ENCODE measurements around the gene SYNPO2.

DNA sequence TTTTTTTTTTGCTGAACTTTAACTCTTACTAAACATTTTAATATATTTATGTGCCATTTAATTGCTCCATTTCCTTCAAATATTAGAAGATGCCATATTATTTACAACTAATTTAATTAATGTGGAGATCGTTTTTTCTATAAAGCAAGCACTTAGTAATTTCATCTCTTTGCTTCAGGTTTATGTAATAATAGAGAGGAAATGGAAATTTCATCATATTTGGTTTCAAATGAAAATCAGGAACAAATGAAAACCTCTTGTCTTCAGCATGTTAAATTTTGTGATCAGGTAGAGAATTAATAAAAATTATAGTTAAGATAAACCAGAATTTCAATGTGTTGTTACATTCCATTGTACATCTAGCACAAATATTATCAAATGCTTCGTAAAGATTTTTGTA is 120.1 kb downstream of the SYNPO2 start:
- TF ChIP-seq, protein P1, sequence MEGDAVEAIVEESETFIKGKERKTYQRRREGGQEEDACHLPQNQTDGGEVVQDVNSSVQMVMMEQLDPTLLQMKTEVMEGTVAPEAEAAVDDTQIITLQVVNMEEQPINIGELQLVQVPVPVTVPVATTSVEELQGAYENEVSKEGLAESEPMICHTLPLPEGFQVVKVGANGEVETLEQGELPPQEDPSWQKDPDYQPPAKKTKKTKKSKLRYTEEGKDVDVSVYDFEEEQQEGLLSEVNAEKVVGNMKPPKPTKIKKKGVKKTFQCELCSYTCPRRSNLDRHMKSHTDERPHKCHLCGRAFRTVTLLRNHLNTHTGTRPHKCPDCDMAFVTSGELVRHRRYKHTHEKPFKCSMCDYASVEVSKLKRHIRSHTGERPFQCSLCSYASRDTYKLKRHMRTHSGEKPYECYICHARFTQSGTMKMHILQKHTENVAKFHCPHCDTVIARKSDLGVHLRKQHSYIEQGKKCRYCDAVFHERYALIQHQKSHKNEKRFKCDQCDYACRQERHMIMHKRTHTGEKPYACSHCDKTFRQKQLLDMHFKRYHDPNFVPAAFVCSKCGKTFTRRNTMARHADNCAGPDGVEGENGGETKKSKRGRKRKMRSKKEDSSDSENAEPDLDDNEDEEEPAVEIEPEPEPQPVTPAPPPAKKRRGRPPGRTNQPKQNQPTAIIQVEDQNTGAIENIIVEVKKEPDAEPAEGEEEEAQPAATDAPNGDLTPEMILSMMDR (IDR thresholded peaks at IDR 0.05): no peak
- no peak for TF ChIP-seq EZH2 (IDR thresholded peaks at IDR 0.05; ENCODE audit: borderline replicate concordance, insufficient read depth, low read depth, low read length, poor library complexity, severe bottlenecking)

All from B cell (primary cell).